MCF 10A (cell line): ENCODE data around the gene CENPL. TPM values are rescaled to one million over a fixed set of nuclear protein-coding genes. Genes with fewer than 3 reads are reported as not detected.
"Not testable (repeated sequence)": the region's sequence is repeated elsewhere in the genome, so short reads cannot be mapped to it uniquely, and the experiment has no call there.

Experiments used
- BruUV-seq: library from RNA; stranded (reverse); fragments of 400-500 nt; replicated peaks from 2 replicates; lab custom pipeline; 2021; lab: Mats Ljungman, UMichigan
- CTCF ChIA-PET: fragments of 300-600 bp; sonication (Branson Sonifier 250); formaldehyde crosslinking; extraction: SDS; loops from one replicate; lab custom pipeline; 2021; ENCODE audit warnings: antibody characterized with exemption, inconsistent platforms; lab: Yijun Ruan, JAX
- POLR2A ChIA-PET: fragments of 300-600, 350-650 bp; sonication (Branson Sonifier 250); formaldehyde crosslinking; extraction: SDS; loops from one replicate; lab custom pipeline; 2020; ENCODE audit warnings: antibody characterized with exemption, inconsistent platforms; lab: Yijun Ruan, JAX
- DNase-seq: peaks from one replicate; pipeline ENCODE4 v3.0.0-alpha.2; 2018; ENCODE audit not compliant: unreplicated experiment
- H3K27ac Mint-ChIP-seq: one replicate; pipeline ENCODE4 v1.8.0; 2022; ENCODE audit warnings: mild to moderate bottlenecking, low read depth, mixed read lengths; ENCODE audit not compliant: unreplicated experiment
- H3K27me3 Mint-ChIP-seq: one replicate; pipeline ENCODE4 v1.8.0; 2022; ENCODE audit warnings: mixed read lengths; ENCODE audit not compliant: insufficient read depth, unreplicated experiment
- H3K36me3 Mint-ChIP-seq: one replicate; pipeline ENCODE4 v1.8.0; 2022; ENCODE audit warnings: mild to moderate bottlenecking, moderate library complexity, mixed read lengths; ENCODE audit not compliant: insufficient read depth, unreplicated experiment
- H3K4me1 Mint-ChIP-seq: one replicate; pipeline ENCODE4 v1.8.0; 2022; ENCODE audit warnings: mixed read lengths; ENCODE audit not compliant: insufficient read depth, unreplicated experiment
- H3K4me3 Mint-ChIP-seq: one replicate; pipeline ENCODE4 v1.8.0; 2022; ENCODE audit warnings: mild to moderate bottlenecking, moderate library complexity, mixed read lengths; ENCODE audit not compliant: unreplicated experiment
- H3K9me3 Mint-ChIP-seq: one replicate; pipeline ENCODE4 v1.8.0; 2022; ENCODE audit warnings: mixed read lengths; ENCODE audit not compliant: unreplicated experiment
- intact Hi-C: fragments of 100-400 bp; cut with micrococcal nuclease; formaldehyde crosslinking; loops from 2 replicates; pipeline ENCODE4 v1.14.1; 2022
- total RNA-seq: library from RNA; stranded (reverse); gene quantifications from 2 replicates; pipeline ENCODE4 v1.2.3, GENCODE V29; 2022
- TF ChIP-seq, protein P1 (sequence below): fragments of 200-600 bp; IDR thresholded peaks from one replicate; pipeline ENCODE4 v1.8.0; 2022; ENCODE audit warnings: antibody characterized with exemption, mild to moderate bottlenecking; ENCODE audit not compliant: unreplicated experiment

Gene CENPL
- total RNA-seq, 1 experiment from 2014 or later = 24.5 TPM

DNA sequence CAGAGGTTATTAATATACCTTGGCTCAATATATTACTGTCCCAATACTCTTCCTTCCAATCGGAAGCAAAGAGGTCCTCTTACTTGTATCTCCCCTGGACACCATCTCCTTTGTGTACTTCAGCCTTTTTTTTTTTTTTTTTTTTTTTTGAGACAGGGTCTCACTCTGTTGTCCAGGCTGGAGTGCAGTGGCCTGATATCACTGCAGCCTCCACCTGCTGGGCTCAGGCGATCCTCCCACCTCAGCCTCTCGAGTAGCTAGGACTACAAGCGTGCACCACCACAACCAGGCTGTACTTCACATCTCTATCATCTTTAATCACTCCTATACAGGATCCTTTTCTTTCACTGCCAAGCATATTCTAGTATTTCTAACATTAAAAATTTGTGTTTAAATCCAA lies 3.0 kb downstream of the CENPL start:
- DNase-seq = no peak
- peak overlapping the region; percentile 5 for H3K27ac Mint-ChIP-seq
- no peaks in the 10 kb centered on the region for H3K27me3 Mint-ChIP-seq
- POLR2A ChIA-PET = interaction anchor here (1.3 to 1.6 kb wide), 2 partner anchors 345 to 392 kb away, joined by 3 to 6 read pairs; partner anchors contain the start of gene PRDX6
- H3K4me3 Mint-ChIP-seq = no peak overlapping the region
- no peaks in the 10 kb centered on the region for H3K9me3 Mint-ChIP-seq
- no TSS peak for BruUV-seq
- H3K36me3 Mint-ChIP-seq = peaks cover 23% of the 10 kb centered on the region
- H3K4me1 Mint-ChIP-seq = peaks cover 29% of the 10 kb centered on the region
- intact Hi-C loops = loop anchor here (10.0 kb wide), 1 partner anchor 997 kb away; no protein-coding TSS in a partner anchor
- CTCF ChIA-PET = interaction anchor here (1.0 kb wide), 1 partner anchor 290 kb away, joined by 3 read pairs; no protein-coding TSS in a partner anchor
- TF ChIP-seq, protein P1, sequence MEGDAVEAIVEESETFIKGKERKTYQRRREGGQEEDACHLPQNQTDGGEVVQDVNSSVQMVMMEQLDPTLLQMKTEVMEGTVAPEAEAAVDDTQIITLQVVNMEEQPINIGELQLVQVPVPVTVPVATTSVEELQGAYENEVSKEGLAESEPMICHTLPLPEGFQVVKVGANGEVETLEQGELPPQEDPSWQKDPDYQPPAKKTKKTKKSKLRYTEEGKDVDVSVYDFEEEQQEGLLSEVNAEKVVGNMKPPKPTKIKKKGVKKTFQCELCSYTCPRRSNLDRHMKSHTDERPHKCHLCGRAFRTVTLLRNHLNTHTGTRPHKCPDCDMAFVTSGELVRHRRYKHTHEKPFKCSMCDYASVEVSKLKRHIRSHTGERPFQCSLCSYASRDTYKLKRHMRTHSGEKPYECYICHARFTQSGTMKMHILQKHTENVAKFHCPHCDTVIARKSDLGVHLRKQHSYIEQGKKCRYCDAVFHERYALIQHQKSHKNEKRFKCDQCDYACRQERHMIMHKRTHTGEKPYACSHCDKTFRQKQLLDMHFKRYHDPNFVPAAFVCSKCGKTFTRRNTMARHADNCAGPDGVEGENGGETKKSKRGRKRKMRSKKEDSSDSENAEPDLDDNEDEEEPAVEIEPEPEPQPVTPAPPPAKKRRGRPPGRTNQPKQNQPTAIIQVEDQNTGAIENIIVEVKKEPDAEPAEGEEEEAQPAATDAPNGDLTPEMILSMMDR = no peak

DNA sequence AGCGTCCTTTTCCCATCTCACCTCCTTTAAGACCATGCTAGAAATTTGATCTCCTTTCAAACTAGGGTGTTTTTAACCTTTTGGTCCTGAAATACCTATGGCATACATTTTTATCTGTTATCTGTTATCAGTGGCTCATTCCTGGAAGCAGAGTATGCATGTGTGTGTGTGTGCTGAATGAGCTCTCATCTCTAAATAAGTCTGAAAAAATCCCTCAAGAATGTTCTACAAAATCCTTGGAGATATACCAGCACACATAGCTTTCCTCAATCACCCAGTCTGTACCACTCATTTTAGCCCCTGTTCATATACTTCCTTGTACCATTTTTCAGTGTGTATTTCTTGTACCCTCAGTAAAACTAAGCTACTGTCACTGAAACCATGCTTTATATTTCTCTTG lies 6.2 kb downstream of the CENPL start:
- H3K4me1 Mint-ChIP-seq = peaks cover 31% of the 10 kb centered on the region
- ChIA-PET CTCF (interaction anchor here (0.6 to 1.5 kb wide), 8 partner anchors 13 to 1365 kb away, joined by 3 to 5 read pairs (median 4); no protein-coding TSS in a partner anchor), POLR2A (interaction anchor here (0.6 to 1.6 kb wide), 4 partner anchors 24 to 341 kb away, joined by 3 to 6 read pairs (median 4); partner anchors contain the start of genes KLHL20, PRDX6 and ZBTB37)
- no peaks in the 10 kb centered on the region for H3K27me3 Mint-ChIP-seq
- H3K27ac Mint-ChIP-seq = no peak overlapping the region
- intact Hi-C loops = no loop called here
- TF ChIP-seq, protein P1 = no peak
- peaks cover 14% of the 10 kb centered on the region for H3K9me3 Mint-ChIP-seq
- H3K36me3 Mint-ChIP-seq = peaks cover 34% of the 10 kb centered on the region
- no peak overlapping the region for H3K4me3 Mint-ChIP-seq
- DNase-seq = no peak
- BruUV-seq = no TSS peak

DNA sequence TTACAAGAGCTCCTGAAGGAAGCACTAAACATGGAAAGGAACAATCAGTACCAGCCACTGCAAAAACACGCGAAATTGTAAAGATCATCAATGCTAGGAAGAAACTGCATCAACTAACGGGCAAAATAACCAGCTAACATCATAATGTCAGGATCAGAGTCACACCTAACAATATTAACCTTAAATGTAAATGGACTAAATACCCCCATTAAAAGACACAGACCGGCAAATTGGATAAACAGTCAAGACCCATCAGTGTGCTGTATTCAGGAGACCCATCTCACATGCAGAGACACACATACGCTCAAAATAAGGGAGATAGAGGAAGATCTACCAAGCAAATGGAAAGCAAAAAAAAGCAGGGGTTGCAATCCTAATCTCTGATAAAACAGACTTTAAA lies 11.0 kb downstream of the CENPL start:
- Mint-ChIP-seq H3K36me3 (peaks cover 38% of the 10 kb centered on the region), H3K9me3 (peaks cover 15% of the 10 kb centered on the region)
- H3K4me3 Mint-ChIP-seq, DNase-seq, H3K27ac Mint-ChIP-seq, BruUV-seq, H3K27me3 Mint-ChIP-seq, intact Hi-C loops, H3K4me1 Mint-ChIP-seq: not testable (repeated sequence)
- CTCF ChIA-PET = interaction anchor here (0.6 to 1.1 kb wide), 3 partner anchors 10 to 44 kb away, joined by 3 read pairs; no protein-coding TSS in a partner anchor
- POLR2A ChIA-PET = interaction anchor here (1.5 kb wide), 1 partner anchor 9 kb away, joined by 4 read pairs; no protein-coding TSS in a partner anchor

DNA sequence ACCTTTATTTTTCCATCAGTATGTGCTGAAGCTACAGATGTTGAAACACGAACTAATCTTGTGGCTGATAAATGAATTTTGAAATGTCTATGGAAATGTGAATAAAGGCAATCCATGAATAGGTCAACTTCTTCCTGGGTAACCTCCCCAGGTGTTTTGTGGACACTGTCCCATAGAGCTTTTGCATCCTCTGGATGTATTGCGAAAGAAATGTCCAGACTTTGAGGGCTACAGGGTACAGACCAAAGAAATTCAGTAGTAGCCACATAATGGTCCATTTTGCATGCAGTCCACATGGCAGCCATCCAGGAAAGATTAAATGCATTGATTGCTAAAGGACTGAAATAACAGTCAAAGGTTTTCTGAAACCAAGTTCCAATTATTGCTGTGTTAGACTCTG lies 21.7 kb downstream of the CENPL start:
- TF ChIP-seq, protein P1 = no peak
- Mint-ChIP-seq H3K9me3 (no peaks in the 10 kb centered on the region), H3K27ac (no peak overlapping the region), H3K4me1 (peaks cover 9% of the 10 kb centered on the region), H3K36me3 (peaks cover 45% of the 10 kb centered on the region), H3K4me3 (no peak overlapping the region), H3K27me3 (no peaks in the 10 kb centered on the region)
- CTCF ChIA-PET = interaction anchor here (0.6 to 1.1 kb wide), 5 partner anchors 9 to 831 kb away, joined by 3 to 5 read pairs (median 3); no protein-coding TSS in a partner anchor
- no peak for DNase-seq
- POLR2A ChIA-PET = interaction anchor here (1.5 kb wide), 1 partner anchor 325 kb away, joined by 4 read pairs; no protein-coding TSS in a partner anchor
- intact Hi-C loops = no loop called here
- no TSS peak for BruUV-seq

DNA sequence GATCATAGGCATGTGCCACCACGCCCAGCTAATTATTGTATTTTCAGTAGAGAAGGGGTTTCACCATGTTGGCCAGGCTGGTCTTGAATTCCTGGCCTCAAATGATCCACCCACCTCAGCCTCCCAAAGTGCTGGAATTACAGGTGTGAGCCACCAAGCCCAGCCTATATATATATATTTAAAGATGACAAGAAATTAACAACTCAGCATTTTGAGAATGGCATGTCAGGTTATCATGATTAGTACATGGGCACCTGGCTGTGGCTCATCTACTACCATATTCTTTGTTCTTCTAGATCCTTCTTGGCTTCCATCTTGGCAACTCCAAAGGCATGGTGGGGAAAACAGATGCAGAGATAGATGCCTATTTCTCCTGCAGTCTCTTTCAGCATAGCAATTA lies 24.7 kb downstream of the CENPL start:
- TSS peak; percentile 40 for BruUV-seq
- H3K27ac Mint-ChIP-seq, H3K27me3 Mint-ChIP-seq, H3K4me3 Mint-ChIP-seq, intact Hi-C loops, H3K9me3 Mint-ChIP-seq, DNase-seq: not testable (repeated sequence)
- ChIA-PET POLR2A (interaction anchor here (0.6 to 0.7 kb wide), 2 partner anchors 49 to 272 kb away, joined by 3 read pairs; no protein-coding TSS in a partner anchor), CTCF (interaction anchor here (0.7 kb wide), 1 partner anchor 365 kb away, joined by 6 read pairs; no protein-coding TSS in a partner anchor)
- Mint-ChIP-seq H3K36me3 (peaks cover 22% of the 10 kb centered on the region), H3K4me1 (peaks cover 10% of the 10 kb centered on the region)
